Vagina (tissue), 2 donors: ENCODE data around the gene GALNT2.

ENCODE experiments used
- POLR2A ChIP-seq, 2 donors: fragments of 450-650 bp; IDR thresholded peaks; one replicate each; pipeline ENCODE4 v1.6.1; 2017; ENCODE audit warnings: antibody characterized with exemption in 2 of 2, mild to moderate bottlenecking in 2 of 2, moderate library complexity in 2 of 2
- POLR2AphosphoS5 ChIP-seq, 2 donors: sonication (generic); formaldehyde crosslinking; IDR thresholded peaks; one replicate each; pipeline ENCODE4 v1.9.0; 2017; ENCODE audit warnings: antibody characterized with exemption in 2 of 2, mild to moderate bottlenecking in 2 of 2, low read depth in 1 of 2; ENCODE audit not compliant: insufficient read depth in 1 of 2
- TF ChIP-seq, protein P1 (sequence below), 3 experiments: fragments of 450-650 bp in 2 of 3; fragments of 200-600 bp in 1 of 3; sonication (generic) in 1 of 3; IDR thresholded peaks; one replicate each; pipeline ENCODE4 v1.5.1; 2017 to 2019; ENCODE audit warnings: antibody characterized with exemption in 3 of 3, mild to moderate bottlenecking in 2 of 3, moderate library complexity in 2 of 3

DNA sequence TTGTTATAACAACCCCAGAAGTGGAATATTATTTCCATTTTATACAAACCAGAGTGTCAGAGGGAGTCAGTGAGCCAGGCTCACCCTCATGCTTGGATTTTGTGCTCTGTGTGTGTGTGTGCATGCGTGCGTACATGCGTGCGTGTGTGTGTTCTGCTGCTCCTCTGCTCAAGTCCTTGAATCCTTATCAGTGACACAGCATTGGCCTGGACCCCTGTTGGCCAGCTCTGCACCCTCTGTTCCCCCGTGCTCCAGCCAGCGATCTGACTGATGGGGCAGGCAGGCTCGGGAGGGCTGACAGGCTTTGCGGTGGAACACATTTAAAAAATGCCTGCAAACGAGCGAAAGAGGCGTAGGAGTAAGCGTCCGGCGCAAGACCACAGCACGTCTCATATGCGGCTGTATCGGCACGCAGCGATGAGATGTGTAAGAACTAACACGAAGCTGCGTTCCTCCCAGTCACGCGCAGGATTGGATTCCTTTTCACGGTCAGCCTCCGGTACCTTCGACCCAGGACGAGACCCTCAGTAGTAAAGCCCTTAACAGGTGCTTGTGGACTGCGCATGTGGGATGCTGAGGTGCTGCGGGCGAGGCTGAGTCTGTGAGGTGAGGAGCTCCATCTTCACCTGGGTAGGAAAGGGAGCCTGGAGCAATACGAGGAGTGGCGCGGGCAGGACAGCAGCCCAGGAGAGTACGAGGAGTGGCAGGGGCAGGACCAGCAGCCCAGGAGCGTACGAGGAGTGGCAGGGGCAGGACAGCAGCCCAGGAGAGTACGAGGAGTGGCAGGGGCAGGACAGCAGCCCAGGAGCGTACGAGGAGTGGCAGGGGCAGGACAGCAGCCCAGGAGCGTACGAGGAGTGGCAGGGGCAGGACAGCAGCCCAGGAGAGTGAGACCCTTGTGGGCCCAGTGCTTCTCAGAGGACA, 130.9 kb downstream of the GALNT2 start:
- TF ChIP-seq, protein P1, sequence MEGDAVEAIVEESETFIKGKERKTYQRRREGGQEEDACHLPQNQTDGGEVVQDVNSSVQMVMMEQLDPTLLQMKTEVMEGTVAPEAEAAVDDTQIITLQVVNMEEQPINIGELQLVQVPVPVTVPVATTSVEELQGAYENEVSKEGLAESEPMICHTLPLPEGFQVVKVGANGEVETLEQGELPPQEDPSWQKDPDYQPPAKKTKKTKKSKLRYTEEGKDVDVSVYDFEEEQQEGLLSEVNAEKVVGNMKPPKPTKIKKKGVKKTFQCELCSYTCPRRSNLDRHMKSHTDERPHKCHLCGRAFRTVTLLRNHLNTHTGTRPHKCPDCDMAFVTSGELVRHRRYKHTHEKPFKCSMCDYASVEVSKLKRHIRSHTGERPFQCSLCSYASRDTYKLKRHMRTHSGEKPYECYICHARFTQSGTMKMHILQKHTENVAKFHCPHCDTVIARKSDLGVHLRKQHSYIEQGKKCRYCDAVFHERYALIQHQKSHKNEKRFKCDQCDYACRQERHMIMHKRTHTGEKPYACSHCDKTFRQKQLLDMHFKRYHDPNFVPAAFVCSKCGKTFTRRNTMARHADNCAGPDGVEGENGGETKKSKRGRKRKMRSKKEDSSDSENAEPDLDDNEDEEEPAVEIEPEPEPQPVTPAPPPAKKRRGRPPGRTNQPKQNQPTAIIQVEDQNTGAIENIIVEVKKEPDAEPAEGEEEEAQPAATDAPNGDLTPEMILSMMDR (IDR thresholded peaks at IDR 0.05) = no peak
- TF ChIP-seq POLR2AphosphoS5 (IDR thresholded peaks at IDR 0.05; ENCODE audit: insufficient read depth in 1 of 2, low read depth in 1 of 2) (no peak), POLR2A (IDR thresholded peaks at IDR 0.05) (no peak)
